Measurements from ENCODE around the gene SOX13. TPM values are rescaled to one million over a fixed set of nuclear protein-coding genes. Genes with fewer than 3 reads are reported as not detected.

Gene SOX13
- polyA plus RNA-seq, 1 donor from 2014 or later, result 0.33 TPM

DNA sequence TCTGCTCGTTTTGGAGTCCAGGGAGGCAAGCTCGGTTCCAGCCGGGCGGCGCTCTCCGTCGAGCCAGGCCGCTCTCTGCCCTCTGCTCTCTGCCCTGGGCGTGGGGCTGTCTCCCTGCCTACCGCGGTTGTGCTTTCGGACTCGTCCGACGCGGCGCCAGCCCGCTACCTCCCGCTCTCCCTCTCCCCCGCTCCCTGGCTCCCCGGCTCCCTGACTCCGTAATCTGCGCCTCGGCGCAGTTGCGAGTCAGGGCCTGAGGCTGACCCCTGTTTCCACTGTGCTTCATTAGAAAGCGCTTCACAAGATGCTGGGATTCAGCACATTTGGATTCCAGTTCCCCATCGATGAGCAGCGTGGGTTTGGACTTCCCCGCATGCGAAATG is 2.2 kb downstream of the SOX13 start:
- peaks cover 58% of the 10 kb centered on the region for H3K27me3 Mint-ChIP-seq
- H3K4me3 Mint-ChIP-seq, result peak overlapping the region; percentile 47 to 79 (median 72)
- peaks cover 4 to 15% (median 7%) of the 10 kb centered on the region in 3 donors for H3K4me1 Mint-ChIP-seq
- H3K9me3 Mint-ChIP-seq, result no peaks in the 10 kb centered on the region
- no peak overlapping the region for H3K27ac Mint-ChIP-seq
- no peaks in the 10 kb centered on the region for H3K36me3 Mint-ChIP-seq

GRCh38 chr1:204075890-204076846 is 3.3 kb downstream of the SOX13 start:
- Mint-ChIP-seq H3K4me1 (peaks cover 4 to 15% (median 7%) of the 10 kb centered on the region in 3 donors), H3K36me3 (no peaks in the 10 kb centered on the region), H3K27me3 (peaks cover 57% of the 10 kb centered on the region), H3K9me3 (no peaks in the 10 kb centered on the region), H3K4me3 (peak overlapping the region; percentile 0 to 70 (median 42)), H3K27ac (no peak overlapping the region)

DNA sequence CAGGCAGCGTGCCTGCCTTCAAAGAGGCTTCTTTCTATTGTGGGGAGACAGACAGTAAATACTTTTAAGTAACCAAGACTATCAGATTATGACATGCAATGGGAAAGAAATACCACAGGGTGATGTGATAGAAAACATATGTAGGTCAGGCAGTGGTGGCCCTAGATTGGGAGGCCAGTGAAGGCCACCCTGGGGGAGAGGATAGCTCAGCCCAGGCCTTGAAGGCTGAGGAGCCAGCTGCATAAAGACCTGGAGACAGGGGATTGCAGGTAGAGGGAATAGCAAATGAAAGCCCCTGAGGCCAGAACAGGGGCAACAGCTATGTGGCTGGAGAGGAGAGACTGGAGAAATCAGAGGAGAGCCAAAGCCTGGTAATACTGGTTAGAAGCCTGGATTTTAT is 4.0 kb downstream of the SOX13 start:
- Mint-ChIP-seq H3K4me1 (peaks cover 4 to 15% (median 7%) of the 10 kb centered on the region in 3 donors), H3K4me3 (no peak overlapping the region), H3K36me3 (no peaks in the 10 kb centered on the region), H3K27me3 (peaks cover 53% of the 10 kb centered on the region), H3K27ac (no peak overlapping the region), H3K9me3 (no peaks in the 10 kb centered on the region)

DNA sequence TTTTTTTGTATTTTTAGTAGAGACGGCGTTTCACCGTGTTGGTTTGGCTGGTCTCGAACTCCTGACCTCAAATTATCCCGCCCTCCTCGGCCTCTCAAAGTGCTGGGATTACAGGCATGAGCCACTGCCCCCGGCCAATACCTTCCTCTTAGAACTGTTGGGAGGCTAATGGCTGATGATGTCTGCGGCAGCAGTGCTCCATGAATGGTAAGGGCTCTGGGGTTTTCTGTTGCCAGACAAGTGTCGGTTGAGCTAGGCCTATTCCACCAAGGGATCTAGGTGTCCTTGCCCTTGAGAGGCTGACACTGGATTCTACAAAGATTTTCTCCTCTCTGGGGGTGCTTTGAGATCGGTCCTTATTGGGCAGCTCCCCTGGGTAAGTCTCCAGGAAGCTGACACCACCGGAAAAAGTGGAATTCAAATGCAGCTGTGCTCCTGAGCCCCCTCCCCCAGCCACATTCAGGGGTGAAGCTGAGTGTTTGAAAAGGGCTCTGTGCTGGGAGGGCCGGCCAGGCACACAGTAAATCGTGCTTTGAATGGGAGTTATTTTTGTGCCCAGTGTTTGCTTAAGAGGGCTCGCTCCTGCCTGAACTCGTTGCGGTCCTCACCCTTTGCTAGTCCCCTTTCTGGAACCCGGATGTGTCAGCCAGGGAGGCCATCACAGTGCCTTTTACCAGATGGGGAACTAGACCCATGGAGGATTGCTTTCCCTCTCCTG is 5.2 kb downstream of the SOX13 start:
- H3K27ac Mint-ChIP-seq, result no peak overlapping the region
- H3K36me3 Mint-ChIP-seq, result no peaks in the 10 kb centered on the region
- peaks cover 47% of the 10 kb centered on the region for H3K27me3 Mint-ChIP-seq
- H3K4me1 Mint-ChIP-seq, result peaks cover 4 to 15% (median 7%) of the 10 kb centered on the region in 3 donors
- H3K9me3 Mint-ChIP-seq, result no peaks in the 10 kb centered on the region
- H3K4me3 Mint-ChIP-seq, result peak overlapping the region in 1 of 4 donors; percentile 5

- H3K36me3 Mint-ChIP-seq, result no peaks in the 10 kb centered on the region
- peaks cover 40% of the 10 kb centered on the region for H3K27me3 Mint-ChIP-seq
- no peaks in the 10 kb centered on the region for H3K9me3 Mint-ChIP-seq
- no peak overlapping the region for H3K4me3 Mint-ChIP-seq
- no peak overlapping the region for H3K27ac Mint-ChIP-seq
- H3K4me1 Mint-ChIP-seq, result peaks cover 1 to 10% (median 7%) of the 10 kb centered on the region in 3 donors
Observed at GRCh38 chr1:204079608-204079999, 6.7 kb downstream of the SOX13 start.

- Mint-ChIP-seq H3K27ac (no peak overlapping the region), H3K9me3 (no peaks in the 10 kb centered on the region), H3K4me3 (no peak overlapping the region), H3K36me3 (no peaks in the 10 kb centered on the region), H3K27me3 (peaks cover 33% of the 10 kb centered on the region), H3K4me1 (peaks cover 0 to 7% (median 0%) of the 10 kb centered on the region in 3 donors)
Observed at GRCh38 chr1:204080163-204080903, 7.4 kb downstream of the SOX13 start.

- Mint-ChIP-seq H3K4me1 (no peaks in the 10 kb centered on the region), H3K4me3 (no peak overlapping the region), H3K27ac (no peak overlapping the region), H3K36me3 (no peaks in the 10 kb centered on the region), H3K27me3 (peaks cover 24% of the 10 kb centered on the region), H3K9me3 (no peaks in the 10 kb centered on the region)
Observed at GRCh38 chr1:204081164-204081790, 8.4 kb downstream of the SOX13 start.

- Mint-ChIP-seq H3K4me1 (no peaks in the 10 kb centered on the region), H3K36me3 (no peaks in the 10 kb centered on the region), H3K4me3 (peak overlapping the region in 1 of 4 donors; percentile 28), H3K9me3 (no peaks in the 10 kb centered on the region), H3K27me3 (peaks cover 18% of the 10 kb centered on the region), H3K27ac (no peak overlapping the region)
Observed at GRCh38 chr1:204081791-204082513, 9.0 kb downstream of the SOX13 start.

DNA sequence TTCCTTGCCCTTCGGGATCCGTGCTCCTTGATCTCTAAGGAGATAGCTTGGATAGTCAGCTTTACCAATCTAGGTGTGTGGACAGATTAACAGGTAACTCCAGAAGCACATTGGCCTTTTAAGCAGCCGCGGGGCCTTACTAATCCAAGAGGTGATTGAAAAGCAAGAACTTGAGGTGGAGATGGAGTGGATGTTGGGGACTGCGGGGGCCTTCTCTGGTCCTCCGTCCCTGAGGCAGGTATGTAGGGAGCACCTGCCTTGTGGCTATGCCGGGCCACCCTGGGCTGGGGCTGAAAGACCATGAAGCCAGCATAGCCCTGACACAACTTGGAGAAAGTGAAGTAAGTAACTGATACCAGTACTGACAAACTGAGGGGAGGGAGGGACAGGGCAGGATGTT is 10.6 kb downstream of the SOX13 start:
- Mint-ChIP-seq H3K4me3 (no peak overlapping the region), H3K4me1 (no peaks in the 10 kb centered on the region), H3K36me3 (no peaks in the 10 kb centered on the region), H3K27ac (no peak overlapping the region), H3K9me3 (no peaks in the 10 kb centered on the region), H3K27me3 (peaks cover 12% of the 10 kb centered on the region)

DNA sequence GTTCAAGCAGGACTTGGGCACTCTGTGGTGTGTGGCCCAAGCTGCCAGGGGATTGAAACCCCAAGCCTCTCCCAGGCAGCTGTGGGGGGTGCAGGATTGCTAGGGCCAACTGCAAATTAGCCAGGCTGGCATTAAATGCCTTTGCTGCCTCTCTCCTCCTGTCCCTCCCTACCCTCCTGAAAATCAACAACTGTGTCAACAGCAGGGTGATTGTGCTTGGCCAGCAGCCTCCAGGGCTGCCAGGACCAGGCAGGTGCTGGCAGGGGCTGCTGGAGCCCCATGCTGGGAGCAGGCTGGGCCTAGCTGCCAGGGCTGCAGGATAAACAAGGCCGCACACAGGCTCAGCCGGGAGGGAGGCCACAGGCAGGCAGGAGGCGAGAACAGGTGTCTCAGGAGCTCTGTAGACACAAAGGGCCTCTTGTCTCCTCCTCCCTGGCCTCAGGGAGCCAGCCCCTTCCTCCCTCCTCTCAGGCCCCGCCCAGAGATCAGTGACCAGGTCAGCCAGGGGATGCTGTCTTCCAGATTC is 11.4 kb downstream of the SOX13 start:
- no peaks in the 10 kb centered on the region for H3K4me1 Mint-ChIP-seq
- no peak overlapping the region for H3K27ac Mint-ChIP-seq
- no peak overlapping the region for H3K4me3 Mint-ChIP-seq
- peaks cover 10% of the 10 kb centered on the region for H3K27me3 Mint-ChIP-seq
- no peaks in the 10 kb centered on the region for H3K9me3 Mint-ChIP-seq
- H3K36me3 Mint-ChIP-seq, result no peaks in the 10 kb centered on the region

DNA sequence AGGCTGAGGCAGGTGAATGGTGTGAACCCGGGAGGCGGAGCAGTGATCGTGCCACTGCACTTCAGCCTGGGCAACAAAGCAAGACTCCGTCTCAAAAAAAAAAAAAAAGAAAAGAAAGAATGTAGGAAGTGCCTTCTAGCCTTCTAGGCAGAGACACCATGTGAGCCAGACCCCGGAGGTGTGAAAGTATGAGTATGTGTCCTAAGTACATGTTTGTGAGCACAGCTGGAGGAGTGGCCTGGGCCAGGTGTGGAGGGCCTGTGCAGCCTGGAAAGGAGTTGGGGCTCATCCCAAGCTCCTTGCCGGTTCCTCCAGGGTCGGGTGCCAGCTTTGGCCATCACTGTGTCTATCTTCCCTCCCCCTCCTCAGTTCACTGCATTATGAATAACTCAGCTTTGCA is 13.0 kb downstream of the SOX13 start:
- Mint-ChIP-seq H3K4me1 (no peaks in the 10 kb centered on the region), H3K36me3 (no peaks in the 10 kb centered on the region), H3K27me3 (peaks cover 6% of the 10 kb centered on the region), H3K27ac (no peak overlapping the region), H3K4me3 (no peak overlapping the region), H3K9me3 (no peaks in the 10 kb centered on the region)

DNA sequence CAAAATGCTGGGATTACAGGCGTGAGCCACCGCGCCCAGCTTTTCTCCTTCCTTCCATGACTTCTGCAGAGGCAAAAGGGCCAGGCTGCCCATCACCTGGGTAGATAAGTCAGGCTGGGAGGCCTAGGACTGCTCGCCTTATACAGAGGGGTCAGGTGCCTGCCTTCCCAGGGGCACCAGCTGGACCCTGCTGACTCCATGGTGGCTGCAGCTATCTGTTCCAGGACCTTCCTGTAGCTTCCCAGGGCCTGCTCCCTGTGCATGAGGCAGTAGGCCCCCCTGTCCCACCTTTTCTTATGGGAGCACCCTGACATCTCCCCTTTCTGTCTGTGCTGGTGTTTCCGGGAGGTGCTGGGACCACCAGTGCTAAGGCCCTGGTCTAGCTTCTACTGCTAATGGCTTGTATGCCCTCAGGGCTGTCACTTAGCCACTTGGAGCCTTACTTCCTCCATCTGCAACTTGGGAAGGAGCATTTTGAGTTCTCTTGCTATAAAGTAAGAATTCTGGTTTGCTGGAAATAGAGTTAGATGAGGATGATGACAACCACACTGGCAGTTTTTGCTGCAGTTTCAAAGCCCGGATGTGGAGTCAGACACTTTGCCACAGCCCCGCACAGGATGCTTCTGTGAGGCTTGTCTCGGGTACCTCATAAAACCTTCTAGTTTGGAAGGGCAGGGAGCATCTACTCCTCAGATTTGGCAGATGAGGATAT is 14.4 kb downstream of the SOX13 start:
- H3K27me3 Mint-ChIP-seq, result peaks cover 4% of the 10 kb centered on the region
- no peaks in the 10 kb centered on the region for H3K9me3 Mint-ChIP-seq
- no peak overlapping the region for H3K27ac Mint-ChIP-seq
- H3K36me3 Mint-ChIP-seq, result no peaks in the 10 kb centered on the region
- H3K4me3 Mint-ChIP-seq, result no peak overlapping the region
- H3K4me1 Mint-ChIP-seq, result no peaks in the 10 kb centered on the region

- Mint-ChIP-seq H3K9me3 (no peaks in the 10 kb centered on the region), H3K4me3 (no peak overlapping the region), H3K4me1 (no peaks in the 10 kb centered on the region), H3K27ac (no peak overlapping the region), H3K36me3 (no peaks in the 10 kb centered on the region), H3K27me3 (no peaks in the 10 kb centered on the region)
Observed at GRCh38 chr1:204087893-204088528, 15.1 kb downstream of the SOX13 start.

Measured in IgD-negative memory B cell (primary cell).